H1 (cell line): ENCODE measurements around the gene INPP5B. TPM values are rescaled to one million over a fixed set of nuclear protein-coding genes. Genes with fewer than 3 reads are reported as not detected.

Source experiments
- CHD7 ChIP-seq: fragments of 300-600 bp; sonication (generic); IDR thresholded peaks from 2 replicates; pipeline ENCODE4 v1.7.1; 2012; ENCODE audit warnings: low read length, moderate library complexity, mild to moderate bottlenecking, inconsistent platforms; ENCODE audit not compliant: insufficient replicate concordance
- JUN ChIP-seq: IDR thresholded peaks from 2 replicates; pipeline ENCODE4 v1.6.1; 2011; ENCODE audit warnings: low read depth, mild to moderate bottlenecking, improper control_type of control experiment, low read length
- polyA plus RNA-seq, 7 experiments: library from polyadenylated mRNA; depleted of rRNA in 3 of 7; stranded (reverse) in 5 of 7; unstranded in 2 of 7; fragments of >200 nt in 5 of 7; fragments of 200-250 nt in 2 of 7; gene quantifications; 1 replicate in 5 of 7; 2 replicates in 1 of 7; 4 replicates in 1 of 7; pipeline versions ENCODE4 v1.2.1 to v1.2.3, GENCODE V29; 2011 to 2013; ENCODE audit warnings: missing spikeins in 2 of 7, mixed read lengths in 2 of 7
- total RNA-seq: library from RNA; stranded (reverse); fragmentation: NEBNext Ultra II Directional; extraction: Animal tissue kit (Norgen Biotek cat#: 25700); gene quantifications from 2 replicates; pipeline ENCODE4 v1.2.1, GENCODE V29; 2021

INPP5B gene
- total and polyA plus RNA-seq, 2 of the 8 experiments (the other 6 are each of a cell fraction or from before 2014, with no cell fraction given) = 14.0 to 23.7 TPM

GRCh38 chr1:37901893-37902225, 45.0 kb downstream of the INPP5B start (continued):
- no peak for TF ChIP-seq CHD7
- TF ChIP-seq JUN = no peak
